Skin of body (tissue), 2 donors: ENCODE data around the gene SHISA9. TPM values are rescaled to one million over a fixed set of nuclear protein-coding genes. Genes with fewer than 3 reads are reported as not detected.
"Not testable (repeated sequence)": the region's sequence is repeated elsewhere in the genome, so short reads cannot be mapped to it uniquely, and the experiment has no call there.

Source experiments
- DNase-seq: peaks from one replicate; lab custom pipeline; 2025; lab: John Stamatoyannopoulos, UW
- total RNA-seq: library from RNA; depleted of rRNA; stranded (reverse); fragments of >200 nt; gene quantifications from one replicate; pipeline ENCODE4 v1.2.3, GENCODE V29; 2014

Gene SHISA9
- 0.10 TPM for total RNA-seq

- no peak for DNase-seq
Measured at GRCh38 chr16:12901597-12902461, at the start of gene SHISA9. Gene SHISA9 (plus strand): TSS chr16:12901598.

DNA sequence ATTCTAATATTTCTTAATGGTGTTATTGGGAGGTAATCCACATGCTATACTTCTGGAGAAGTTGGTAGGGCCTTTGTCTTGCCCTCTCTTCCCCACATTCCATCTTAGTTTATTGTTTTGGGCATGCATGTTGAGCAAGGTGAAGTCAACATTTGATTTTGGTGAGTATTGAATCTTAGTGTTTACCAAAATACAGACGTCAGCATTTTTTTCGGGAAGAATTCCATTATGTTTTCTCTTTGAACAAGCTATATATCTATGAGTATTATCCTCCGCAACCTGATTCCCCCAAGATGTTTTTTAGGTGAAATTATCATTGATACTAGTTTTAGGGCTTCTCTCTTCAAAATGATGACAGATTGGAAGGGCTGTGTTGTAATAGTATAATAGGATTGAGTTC is 47.4 kb upstream of the SHISA9 start:
- no peak for DNase-seq

- DNase-seq: not testable (repeated sequence)
Measured at GRCh38 chr16:12857435-12857834, 44.0 kb upstream of the SHISA9 start.

GRCh38 chr16:12862327-12862726 is 39.1 kb upstream of the SHISA9 start:
- DNase-seq: no peak

DNA sequence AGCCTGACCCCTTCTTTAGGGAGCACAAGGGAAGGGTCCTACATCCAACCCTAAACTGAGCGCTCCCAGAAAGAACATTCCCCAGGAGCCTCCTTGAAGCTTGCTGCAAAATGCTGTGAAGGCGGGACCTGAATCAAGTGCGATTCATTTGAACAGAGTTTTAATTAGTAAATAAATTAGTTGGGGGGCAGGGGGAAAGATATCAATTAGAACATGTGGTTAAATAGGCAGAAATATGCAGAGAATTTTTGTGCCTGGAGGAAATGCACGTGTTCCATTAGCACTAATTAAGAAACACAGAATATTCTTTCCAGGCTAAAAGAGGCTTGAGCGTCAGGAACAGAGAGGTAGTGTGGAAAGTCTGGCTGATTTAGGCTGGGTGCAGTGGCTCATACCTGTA is 38.5 kb upstream of the SHISA9 start:
- DNase-seq: no peak

- DNase-seq: no peak
Measured at GRCh38 chr16:12866981-12867551, 34.3 kb upstream of the SHISA9 start.

- no peak for DNase-seq
Measured at GRCh38 chr16:12868169-12868568, 33.2 kb upstream of the SHISA9 start.

GRCh38 chr16:12868788-12869187 is 32.6 kb upstream of the SHISA9 start:
- DNase-seq: no peak

DNA sequence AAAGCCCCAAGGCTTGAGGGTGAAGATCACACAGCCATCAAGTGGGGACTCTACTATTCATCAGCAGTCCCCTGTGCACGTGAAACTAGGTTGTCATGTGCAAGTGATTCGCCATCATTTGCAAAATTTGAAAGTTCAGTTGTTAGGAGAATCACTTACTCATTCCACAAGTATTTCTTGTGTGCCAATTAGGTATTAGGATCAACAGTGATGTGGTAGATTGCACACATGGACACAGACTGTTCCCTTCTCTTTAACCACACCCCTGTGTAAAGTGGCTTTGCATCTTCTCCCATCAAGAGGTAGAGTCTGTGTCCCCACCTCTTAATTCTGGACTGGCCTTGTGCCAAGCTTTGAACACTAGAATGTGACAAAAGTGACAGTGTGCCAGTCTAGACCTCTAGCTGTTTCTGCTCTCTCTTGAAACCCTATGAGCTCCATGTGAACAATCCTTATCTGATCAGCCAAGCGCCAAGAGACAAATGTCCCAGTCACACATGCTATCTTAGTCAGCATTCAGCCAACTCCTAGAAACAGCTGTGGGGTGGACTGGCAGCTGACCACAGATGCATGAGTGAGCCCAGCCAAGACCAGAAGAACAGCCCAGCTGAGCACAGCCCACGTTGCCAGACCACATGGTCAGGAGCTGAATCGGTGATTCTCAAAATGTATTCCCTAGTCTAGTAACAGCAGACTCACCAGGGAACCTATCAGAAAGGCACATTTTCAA is 31.5 kb upstream of the SHISA9 start:
- no peak for DNase-seq

- DNase-seq: no peak
Measured at GRCh38 chr16:12871784-12872183, 29.6 kb upstream of the SHISA9 start.

DNA sequence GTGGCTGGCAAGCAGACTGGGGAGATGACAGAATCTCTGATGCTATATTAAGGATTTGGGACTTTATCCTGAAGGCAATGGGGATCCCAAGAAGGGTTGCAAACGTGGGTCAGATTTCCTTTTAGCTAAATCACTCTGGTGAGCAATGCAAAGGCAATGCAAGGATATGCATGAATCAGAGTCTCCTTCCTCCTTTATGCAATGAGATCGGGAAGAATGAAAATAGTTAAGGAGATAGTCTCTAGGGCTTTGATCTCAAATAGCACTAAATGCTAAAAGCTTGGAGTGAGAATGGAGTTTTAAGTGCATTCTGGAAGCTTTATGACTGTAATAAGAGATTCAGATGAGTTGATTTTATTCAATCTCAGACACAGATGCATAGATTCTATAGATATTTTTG is 27.2 kb upstream of the SHISA9 start:
- DNase-seq: no peak

DNA sequence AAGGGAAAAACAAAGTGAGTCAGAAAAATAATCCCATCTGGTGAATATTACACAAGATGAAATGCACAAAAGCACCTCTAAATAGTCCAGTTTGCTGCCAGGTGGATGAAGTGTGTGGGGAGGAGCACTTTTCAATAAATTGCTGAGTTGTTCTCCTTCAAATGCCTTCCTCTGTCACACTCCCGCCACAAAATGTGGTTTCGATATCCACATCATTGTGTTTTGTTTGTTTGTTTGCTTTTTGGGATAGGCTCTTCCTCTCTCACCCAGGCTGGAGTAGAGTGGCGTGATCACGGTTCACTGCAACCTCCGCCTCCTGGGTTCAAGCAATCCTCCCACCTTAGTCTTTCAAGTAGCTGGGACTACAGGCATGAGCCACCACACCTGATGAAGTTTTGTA is 24.6 kb upstream of the SHISA9 start:
- DNase-seq: no peak

DNA sequence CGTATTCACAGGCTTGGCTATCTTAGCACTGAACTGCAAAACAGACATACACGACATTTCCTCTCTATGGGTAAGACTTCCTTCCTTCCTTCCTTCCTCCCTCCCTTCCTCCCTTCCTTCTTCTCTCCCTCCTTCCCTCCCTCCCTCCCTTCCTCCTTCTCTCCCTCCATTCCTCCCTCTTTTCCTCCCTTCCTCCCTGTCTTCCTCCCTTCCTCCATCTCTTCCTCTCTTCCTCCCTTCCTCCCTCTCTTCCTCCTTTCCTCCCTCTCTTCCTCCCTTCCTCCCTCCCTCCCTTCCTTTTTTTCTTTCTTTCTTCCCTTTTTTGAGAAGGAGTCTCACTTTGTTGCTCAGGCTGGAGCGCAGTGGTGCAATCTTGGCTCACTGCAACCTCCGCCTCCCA is 22.4 kb upstream of the SHISA9 start:
- no peak for DNase-seq

DNA sequence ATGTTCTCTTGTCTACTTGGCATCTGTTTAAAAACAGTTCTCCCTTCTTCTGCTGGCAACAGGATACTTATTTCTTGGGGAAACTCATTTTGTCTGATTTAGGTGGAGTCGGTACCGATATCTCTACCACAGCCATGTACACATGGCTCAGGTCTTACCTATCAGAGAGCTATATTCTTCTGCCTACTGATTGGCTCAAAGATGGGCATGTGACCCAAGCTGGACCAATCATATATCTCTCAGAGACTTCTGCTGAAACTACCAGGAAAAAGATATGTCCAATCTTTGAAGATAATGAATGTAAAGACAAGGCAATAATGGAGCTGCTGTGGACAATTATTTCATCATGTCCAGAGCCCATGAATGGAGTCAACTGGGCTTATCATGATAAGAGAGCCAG is 21.6 kb upstream of the SHISA9 start:
- DNase-seq: no peak

GRCh38 chr16:12881182-12881581 is 20.2 kb upstream of the SHISA9 start:
- no peak for DNase-seq

DNA sequence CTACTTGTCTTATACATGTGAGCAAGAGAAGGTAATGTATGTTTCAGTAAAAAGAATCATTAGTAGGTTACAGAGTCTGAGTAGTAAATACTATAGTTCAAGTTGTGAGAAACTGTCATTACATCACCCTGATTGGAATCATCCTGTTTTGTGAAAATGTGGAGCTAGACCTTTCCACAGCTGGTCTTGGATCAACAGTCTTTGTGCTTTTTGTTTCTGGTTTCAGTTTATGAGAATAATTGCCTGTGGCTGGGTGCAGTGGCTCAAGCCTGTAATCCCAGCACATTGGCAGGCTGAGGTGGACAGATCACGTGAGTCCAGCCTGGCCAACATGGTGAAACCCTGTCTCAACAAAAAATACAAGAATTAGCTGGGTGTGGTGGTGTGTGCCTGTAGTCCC is 19.7 kb upstream of the SHISA9 start:
- no peak for DNase-seq

- no peak for DNase-seq
Measured at GRCh38 chr16:12885742-12886141, 15.7 kb upstream of the SHISA9 start.

GRCh38 chr16:12891836-12892235 is 9.6 kb upstream of the SHISA9 start:
- no peak for DNase-seq

DNA sequence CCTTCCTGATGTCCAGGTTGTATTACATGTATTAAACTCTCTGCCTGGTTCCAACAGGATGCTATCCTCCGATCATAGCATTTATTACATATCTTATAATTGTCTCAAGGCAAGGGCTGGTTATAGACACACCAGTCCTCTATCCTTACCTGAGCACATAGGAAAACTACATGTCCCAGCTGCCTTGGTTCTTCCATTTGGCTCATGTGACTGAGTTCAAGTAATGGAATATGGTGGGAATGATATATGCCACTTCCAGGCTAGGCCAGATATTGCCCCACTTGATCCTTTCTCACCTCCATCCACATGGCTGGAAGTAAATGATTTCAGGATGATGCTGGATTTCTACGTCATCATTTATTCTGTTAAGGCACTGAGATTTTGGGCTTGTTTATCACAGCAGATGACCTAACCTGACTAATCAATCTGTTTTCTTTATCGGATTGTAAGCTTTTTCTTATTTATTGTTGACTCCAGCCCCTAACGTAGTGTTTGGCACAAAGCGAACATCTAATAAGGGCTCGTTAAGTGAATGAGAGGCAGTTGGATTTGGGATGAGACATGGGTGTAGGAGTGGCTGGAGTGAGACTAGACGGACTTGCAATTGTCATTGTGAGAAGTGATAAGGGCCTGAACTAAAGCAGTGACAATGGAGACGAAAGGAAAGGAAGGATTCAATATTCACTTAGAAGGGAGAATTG is 8.2 kb upstream of the SHISA9 start:
- DNase-seq: no peak

DNA sequence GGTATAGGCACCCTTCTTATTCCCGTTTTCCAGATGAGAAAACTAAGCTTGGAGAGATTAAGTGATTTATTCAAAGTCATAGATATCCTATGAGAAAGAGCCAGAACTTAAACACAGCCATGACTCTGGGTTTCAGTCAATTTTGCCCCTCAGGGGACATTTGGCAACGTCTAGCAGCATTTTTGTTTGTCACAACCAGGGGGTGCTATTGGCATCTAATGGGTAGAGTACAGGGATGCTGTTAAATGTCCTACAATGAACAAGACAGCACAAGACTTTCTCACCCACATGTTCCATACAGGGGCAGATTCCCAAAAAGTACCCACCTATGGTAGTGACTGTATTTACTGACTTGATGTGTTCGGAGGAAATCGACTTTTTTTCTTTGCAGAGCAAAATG is 4.8 kb upstream of the SHISA9 start:
- DNase-seq: no peak

DNA sequence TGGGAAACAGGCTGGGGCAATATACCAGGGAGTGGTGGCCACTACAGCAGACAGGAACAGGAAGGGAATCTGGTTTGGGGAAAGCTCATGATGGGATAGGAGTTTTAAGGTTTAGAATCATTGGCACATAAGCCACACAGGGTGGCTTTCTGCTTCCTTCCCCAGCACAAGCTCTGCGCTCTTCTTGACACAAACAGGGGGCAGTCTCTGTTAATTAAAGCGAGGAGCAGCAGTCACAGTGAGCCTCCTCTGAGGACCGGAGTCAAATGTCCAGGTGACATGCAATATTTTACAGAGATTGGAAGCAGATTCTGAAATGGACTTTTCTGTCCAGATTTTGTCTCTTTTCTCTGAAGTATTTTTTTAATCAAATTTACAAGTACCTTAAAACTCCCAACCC is 2.8 kb upstream of the SHISA9 start:
- DNase-seq: no peak
